Kidney (tissue), 14 donors: ENCODE measurements around the gene ARNT2. TPM values are rescaled to one million over a fixed set of nuclear protein-coding genes. Genes with fewer than 3 reads are reported as not detected.

Experiments used
- DNase-seq, 5 donors: peaks; one replicate each; pipeline ENCODE4 v3.0.0-alpha.2; 2013 to 2020
- FAIRE-seq: peaks from 2 replicates; lab custom pipeline; 2012; peaks lifted over from hg19 to GRCh38; lab: Jason Lieb, UNC
- H3K27ac ChIP-seq, 2 donors: one replicate each; pipeline ENCODE4 v1.7.0; 2013; ENCODE audit warnings: low read depth in 2 of 2, low read length in 2 of 2, inconsistent platforms in 1 of 2
- H3K27me3 ChIP-seq: one replicate; pipeline ENCODE4 v1.7.1; 2013; ENCODE audit warnings: low read length, inconsistent platforms; ENCODE audit not compliant: control insufficient read depth, insufficient read depth
- H3K36me3 ChIP-seq, 3 donors: one replicate each; pipeline versions ENCODE4 v1.7.0 to v1.7.1; 2013; ENCODE audit warnings: low read length in 3 of 3, control low read depth in 1 of 3, inconsistent platforms in 1 of 3; ENCODE audit not compliant: insufficient read depth in 3 of 3, control insufficient read depth in 2 of 3
- H3K4me1 ChIP-seq, 3 donors: one replicate each; pipeline versions ENCODE4 v1.7.0 to v1.7.1; 2013; ENCODE audit warnings: low read length in 3 of 3, inconsistent platforms in 1 of 3, low read depth in 1 of 3; ENCODE audit not compliant: control insufficient read depth in 2 of 3, insufficient read depth in 2 of 3
- H3K4me3 ChIP-seq, 3 donors: one replicate each; pipeline versions ENCODE4 v1.7.0 to v1.8.1; 2013; ENCODE audit warnings: low read length in 3 of 3, control low read depth in 1 of 3, inconsistent platforms in 1 of 3
- H3K9ac ChIP-seq, 3 donors: one replicate each; pipeline versions ENCODE4 v1.7.0 to v1.7.1; 2013; ENCODE audit warnings: low read length in 3 of 3, control low read depth in 1 of 3, inconsistent platforms in 1 of 3
- H3K9me3 ChIP-seq, 3 donors: one replicate each; pipeline versions ENCODE4 v1.7.0 to v1.7.1; 2013; ENCODE audit warnings: low read length in 3 of 3, control low read depth in 1 of 3, inconsistent platforms in 1 of 3; ENCODE audit not compliant: control insufficient read depth in 2 of 3, insufficient read depth in 1 of 3
- CTCF ChIP-seq: IDR thresholded peaks from 3 replicates; pipeline ENCODE4 v1.5.1; 2012; ENCODE audit warnings: mild to moderate bottlenecking, moderate library complexity, borderline replicate concordance; ENCODE audit not compliant: insufficient read depth; ENCODE audit errors: extremely low read depth
- intact Hi-C: fragments of 100-400 bp; cut with DNase I; formaldehyde crosslinking; loops from one replicate; pipeline ENCODE4 v1.11.1; 2022
- polyA plus RNA-seq: library from polyadenylated mRNA; stranded (reverse); fragments of 350-450 nt; fragmentation: Illumina TruSeq; extraction: RNeasy Lipid Tissue Mini Kit (QIAGEN cat#74804); gene quantifications from one replicate; pipeline ENCODE4 v1.2.3, GENCODE V29; 2014; ENCODE audit warnings: low read depth, low replicate concordance; ENCODE audit not compliant: insufficient read depth
- total RNA-seq: library from RNA; stranded (reverse); fragmentation: NEBNext Ultra II Directional; extraction: Animal tissue kit (Norgen Biotek cat#: 25700); gene quantifications from one replicate; pipeline ENCODE4 v1.2.1, GENCODE V29; 2021
- donor health status: control.
- donor health status: control.
- donor health status: control.
- donor health status: control.
- donor health status: control.
- donor health status: DM: yes; HTN: yes; CAD: no.
- donor health status: Normal renal cell carcinoma (clear cell type).

Gene ARNT2
- total and polyA plus RNA-seq, 2 donors from 2014 or later: 12.2 to 38.2 TPM

GRCh38 chr15:80464951-80465625, 60.9 kb downstream of the ARNT2 start:
- H3K4me3 ChIP-seq: no peak overlapping the region
- no peak overlapping the region for H3K9ac ChIP-seq
- peak in 3 of 5 donors; percentile 34 to 75 (median 60) for DNase-seq
- no peaks in the 10 kb centered on the region for H3K4me1 ChIP-seq
- intact Hi-C loops: loop anchor here (10.0 kb wide), 1 partner anchor 100 kb away; no protein-coding TSS in a partner anchor
- H3K9me3 ChIP-seq: no peaks in the 10 kb centered on the region
- no peak overlapping the region for H3K27ac ChIP-seq
- FAIRE-seq: no peak
- no peak for TF ChIP-seq CTCF
- no peaks in the 10 kb centered on the region for H3K36me3 ChIP-seq
- no peaks in the 10 kb centered on the region for H3K27me3 ChIP-seq

- Histone ChIP-seq H3K36me3 (peaks cover 0 to 3% (median under 1%) of the 10 kb centered on the region in 3 donors), H3K9ac (no peak overlapping the region), H3K27ac (no peak overlapping the region), H3K9me3 (no peaks in the 10 kb centered on the region), H3K27me3 (no peaks in the 10 kb centered on the region), H3K4me3 (no peak overlapping the region), H3K4me1 (no peaks in the 10 kb centered on the region)
- DNase-seq (no peak), FAIRE-seq (no peak)
- intact Hi-C loops: loop anchor here (10.0 kb wide), 1 partner anchor 99 kb away; no protein-coding TSS in a partner anchor
- no peak for TF ChIP-seq CTCF
Observed at GRCh38 chr15:80465626-80466005, 61.4 kb downstream of the ARNT2 start.

- DNase-seq (no peak), FAIRE-seq (no peak)
- no peak for TF ChIP-seq CTCF
Observed at GRCh38 chr15:80466543-80466942, 62.4 kb downstream of the ARNT2 start.

More at GRCh38 chr15:80466543-80466942, 62.4 kb downstream of the ARNT2 start:
- Histone ChIP-seq H3K9me3 (no peaks in the 10 kb centered on the region), H3K9ac (no peak overlapping the region), H3K4me3 (no peak overlapping the region), H3K36me3 (peaks cover 0 to 6% (median 4%) of the 10 kb centered on the region in 3 donors), H3K27ac (no peak overlapping the region), H3K27me3 (no peaks in the 10 kb centered on the region), H3K4me1 (no peaks in the 10 kb centered on the region)
- intact Hi-C loops: loop anchor here (10.0 kb wide), 1 partner anchor 98 kb away; no protein-coding TSS in a partner anchor
